A673 (cell line): Measurements from ENCODE around the gene GFOD2. TPM values are rescaled to one million over a fixed set of nuclear protein-coding genes. Genes with fewer than 3 reads are reported as not detected.

Source experiments
- BruUV-seq: library from RNA; stranded (reverse); fragments of 400-500 nt; replicated peaks from 2 replicates; lab custom pipeline; 2021; lab: Mats Ljungman, UMichigan
- CTCF ChIA-PET: fragments of 300-600 bp; sonication (Branson Sonifier 250); formaldehyde crosslinking; loops from one replicate; lab custom pipeline; 2022; ENCODE audit warnings: antibody characterized with exemption; lab: Charles Lee
- POLR2A ChIA-PET: fragments of 300-600 bp; sonication (Branson Sonifier 250); formaldehyde crosslinking; loops from one replicate; lab custom pipeline; 2022; ENCODE audit warnings: antibody characterized with exemption; ENCODE audit not compliant: low non-redundant PET; lab: Charles Lee
- DNase-seq: peaks from one replicate; pipeline ENCODE4 v3.0.0-alpha.2; 2015; ENCODE audit warnings: low spot score
- H3K27ac ChIP-seq: fragments of 200-600 bp; sonication (generic); 2 replicates; pipeline ENCODE4 v1.5.1; 2016; ENCODE audit warnings: mixed run types, low read depth, mild to moderate bottlenecking, mixed read lengths, antibody characterized with exemption, low read length; ENCODE audit not compliant: poor library complexity, severe bottlenecking
- H3K27me3 ChIP-seq: fragments of 200-600 bp; sonication (generic); replicated peaks from 2 replicates; pipeline ENCODE4 v1.6.1; 2017; ENCODE audit warnings: mixed run types, low read depth, mild to moderate bottlenecking, mixed read lengths, antibody characterized with exemption, low read length; ENCODE audit not compliant: insufficient read depth, poor library complexity
- H3K36me3 ChIP-seq: fragments of 200-600 bp; sonication (generic); 2 replicates; pipeline ENCODE4 v1.6.1; 2016; ENCODE audit warnings: mixed run types, mild to moderate bottlenecking, mixed read lengths, antibody characterized with exemption, low read length; ENCODE audit not compliant: insufficient read depth, poor library complexity, severe bottlenecking
- H3K4me1 ChIP-seq: fragments of 200-600 bp; sonication (generic); 2 replicates; pipeline ENCODE4 v1.6.1; 2017; ENCODE audit warnings: mixed run types, mild to moderate bottlenecking, mixed read lengths, antibody characterized with exemption, low read length; ENCODE audit not compliant: insufficient read depth, poor library complexity, severe bottlenecking
- H3K4me3 ChIP-seq: fragments of 200-600 bp; sonication (generic); 2 replicates; pipeline ENCODE4 v1.5.1; 2016; ENCODE audit warnings: low read depth, mixed run types, mild to moderate bottlenecking, mixed read lengths, low read length; ENCODE audit not compliant: poor library complexity, severe bottlenecking
- H3K9me3 ChIP-seq: fragments of 200-600 bp; sonication (generic); 2 replicates; pipeline ENCODE4 v1.6.1; 2016; ENCODE audit warnings: mixed run types, low read depth, mild to moderate bottlenecking, mixed read lengths, antibody characterized with exemption, low read length; ENCODE audit not compliant: poor library complexity, severe bottlenecking
- CTCF ChIP-seq: fragments of 300-800, 200-600 bp; sonication (generic); conservative IDR thresholded peaks from 2 replicates; pipeline ENCODE4 v1.5.1; 2017; ENCODE audit warnings: low read depth, mild to moderate bottlenecking, antibody characterized with exemption, low read length, moderate library complexity, mixed read lengths
- EZH2 ChIP-seq: fragments of 200-600 bp; sonication (generic); IDR thresholded peaks from 2 replicates; pipeline ENCODE4 v1.6.1; 2017; ENCODE audit warnings: borderline replicate concordance, low read depth, mild to moderate bottlenecking, mixed read lengths, antibody characterized with exemption, low read length; ENCODE audit not compliant: poor library complexity, severe bottlenecking
- intact Hi-C: fragments of 100-400 bp; cut with micrococcal nuclease; formaldehyde crosslinking; loops from one replicate; pipeline ENCODE4 v1.10.0; 2022; ENCODE audit not compliant: unreplicated experiment
- total RNA-seq: library from RNA; stranded (reverse); gene quantifications from 2 replicates; pipeline ENCODE4 v1.2.3, GENCODE V29; 2021

Gene GFOD2
- total RNA-seq, 1 experiment from 2014 or later: 22.6 TPM

GRCh38 chr16:67648764-67649407, 70.2 kb downstream of the GFOD2 start:
- peaks cover 49% of the 10 kb centered on the region for H3K27me3 ChIP-seq
- H3K9me3 ChIP-seq: no peaks in the 10 kb centered on the region
- no peaks in the 10 kb centered on the region for H3K36me3 ChIP-seq
- BruUV-seq: no TSS peak
- TF ChIP-seq EZH2 (no peak), CTCF (no peak)
- ChIA-PET CTCF (no interaction called here), POLR2A (interaction anchor here (0.6 kb wide), 1 partner anchor 155 kb away, joined by 16 read pairs; no protein-coding TSS in a partner anchor)
- no peak overlapping the region for H3K4me3 ChIP-seq
- no peaks in the 10 kb centered on the region for H3K4me1 ChIP-seq
- intact Hi-C loops: no loop called here
- H3K27ac ChIP-seq: no peak overlapping the region
- no peak for DNase-seq

DNA sequence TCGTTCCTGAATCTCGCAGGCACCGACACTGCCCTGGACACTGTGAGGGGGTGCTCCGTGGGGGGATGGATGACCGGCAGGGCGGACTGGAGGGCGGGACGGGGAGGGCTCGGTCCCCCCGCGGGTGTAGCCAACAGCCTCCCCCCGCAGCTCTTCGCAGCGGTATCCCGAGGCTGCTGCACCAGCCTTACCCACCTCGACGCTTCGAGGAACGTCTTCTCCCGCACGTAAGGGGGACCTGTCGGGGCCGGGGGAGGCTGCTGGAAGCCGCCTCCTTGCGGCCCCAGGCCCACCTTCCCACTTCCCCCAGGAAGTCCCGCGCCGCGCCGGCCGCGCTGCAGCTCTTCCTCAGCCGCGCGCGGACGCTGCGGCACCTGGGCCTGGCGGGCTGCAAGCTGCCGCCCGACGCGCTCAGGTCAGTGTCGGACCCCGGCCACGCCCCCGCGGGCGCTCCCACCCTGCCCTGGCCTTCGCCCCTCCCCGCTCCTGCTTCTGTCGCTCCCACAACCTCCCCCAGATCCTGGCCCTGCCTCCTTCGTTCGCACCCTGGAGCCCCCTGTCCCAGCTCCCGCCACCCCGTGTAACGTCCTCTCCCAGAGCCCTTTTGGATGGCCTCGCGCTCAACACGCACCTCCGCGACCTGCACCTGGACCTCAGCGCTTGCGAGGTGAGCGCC, 70.9 kb downstream of the GFOD2 start:
- intact Hi-C loops: no loop called here
- TF ChIP-seq CTCF (no peak), EZH2 (peak; percentile 70)
- BruUV-seq: no TSS peak
- H3K4me1 ChIP-seq: no peaks in the 10 kb centered on the region
- no peak overlapping the region for H3K4me3 ChIP-seq
- no peaks in the 10 kb centered on the region for H3K36me3 ChIP-seq
- H3K27me3 ChIP-seq: peaks cover 49% of the 10 kb centered on the region
- POLR2A ChIA-PET: interaction anchor here (0.6 to 0.7 kb wide), 2 partner anchors 64 to 156 kb away, joined by 4 to 16 read pairs; no protein-coding TSS in a partner anchor
- H3K9me3 ChIP-seq: no peaks in the 10 kb centered on the region
- H3K27ac ChIP-seq: no peak overlapping the region
- CTCF ChIA-PET: interaction anchor here (0.6 to 1.4 kb wide), 2 partner anchors 19 to 127 kb away, joined by 3 to 6 read pairs; no protein-coding TSS in a partner anchor
- DNase-seq: no peak

DNA sequence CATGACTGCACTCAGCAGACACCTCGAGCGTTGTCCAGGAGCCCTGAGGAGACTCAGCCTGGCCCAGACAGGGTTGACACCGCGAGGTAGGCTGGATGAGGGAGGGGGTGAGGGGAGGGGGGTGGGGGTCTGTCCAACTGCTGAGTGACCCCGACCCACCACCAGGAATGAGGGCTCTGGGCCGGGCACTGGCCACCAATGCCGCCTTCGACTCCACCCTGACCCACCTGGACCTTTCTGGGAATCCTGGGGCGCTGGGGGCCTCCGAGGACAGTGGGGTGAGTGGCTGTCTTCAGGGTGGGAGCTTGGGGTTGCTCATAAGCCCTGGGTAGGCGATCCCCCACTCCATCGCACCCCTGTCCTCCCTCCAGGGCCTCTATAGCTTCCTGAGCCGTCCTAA, 71.4 kb downstream of the GFOD2 start:
- no TSS peak for BruUV-seq
- ChIA-PET POLR2A (interaction anchor here (0.7 kb wide), 1 partner anchor 63 kb away, joined by 4 read pairs; no protein-coding TSS in a partner anchor), CTCF (interaction anchor here (0.6 to 1.4 kb wide), 3 partner anchors 19 to 126 kb away, joined by 3 to 6 read pairs (median 3); no protein-coding TSS in a partner anchor)
- intact Hi-C loops: no loop called here
- DNase-seq: no peak
- Histone ChIP-seq H3K9me3 (no peaks in the 10 kb centered on the region), H3K36me3 (no peaks in the 10 kb centered on the region), H3K4me1 (no peaks in the 10 kb centered on the region), H3K4me3 (no peak overlapping the region), H3K27me3 (peaks cover 49% of the 10 kb centered on the region), H3K27ac (no peak overlapping the region)
- TF ChIP-seq EZH2 (no peak), CTCF (no peak)
